GM12872 (cell line): ENCODE measurements around the gene TBC1D23.

ENCODE experiments used
- CTCF ChIP-seq: IDR thresholded peaks from 3 replicates; pipeline ENCODE4 v1.5.1; 2011; ENCODE audit warnings: low read depth, mild to moderate bottlenecking, low read length, moderate library complexity; ENCODE audit not compliant: insufficient read depth

Gene TBC1D23

GRCh38 chr3:100360757-100361496 is 100.1 kb downstream of the TBC1D23 start:
- TF ChIP-seq CTCF = no peak

GRCh38 chr3:100361897-100362296 is 101.1 kb downstream of the TBC1D23 start:
- TF ChIP-seq CTCF = no peak

GRCh38 chr3:100364421-100364820 is 103.6 kb downstream of the TBC1D23 start:
- TF ChIP-seq CTCF = no peak

- TF ChIP-seq CTCF = no peak
These were observed 105.6 kb downstream of the TBC1D23 start for GRCh38 chr3:100366424-100366823.

- TF ChIP-seq CTCF = no peak
These were observed 107.6 kb downstream of the TBC1D23 start for GRCh38 chr3:100368441-100368840.

- TF ChIP-seq CTCF = no peak
These were observed 110.0 kb downstream of the TBC1D23 start for GRCh38 chr3:100370756-100371155.

- TF ChIP-seq CTCF = no peak
These were observed 113.7 kb downstream of the TBC1D23 start for GRCh38 chr3:100374521-100374920.
